K562 (cell line): ENCODE results near the gene CD2. TPM values are rescaled to one million over a fixed set of nuclear protein-coding genes. Genes with fewer than 3 reads are reported as not detected.

Source experiments
- ATAC-seq: fragments of 200-7000 bp; cut with Tn5 transposase; 3 replicates; pipeline ENCODE4 v1.9.1; 2020; ENCODE audit warnings: moderate library complexity
- BruUV-seq: library from RNA; stranded (reverse); fragments of 400-500 nt; replicated peaks from 2 replicates; lab custom pipeline; 2021; lab: Mats Ljungman, UMichigan
- CTCF ChIA-PET: fragments of 300-600 bp; formaldehyde crosslinking; extraction: SDS; loops from one replicate; lab custom pipeline; 2021; ENCODE audit warnings: low intra/inter-chr PET ratio; lab: Yijun Ruan, JAX
- POLR2A ChIA-PET: fragments of 300-600, 350-650 bp; sonication (Branson Sonifier 250); formaldehyde crosslinking; extraction: SDS; loops from one replicate; lab custom pipeline; 2021; ENCODE audit warnings: antibody characterized with exemption, inconsistent platforms; lab: Yijun Ruan, JAX
- DNase-seq, 4 experiments: peaks; one replicate each; pipeline versions ENCODE4 v3.0.0 to v3.0.0-alpha.2; 2011 to 2018; ENCODE audit warnings: low spot score in 3 of 4, mixed read lengths in 3 of 4; ENCODE audit errors: extremely low read depth in 1 of 4
- FAIRE-seq: peaks from 2 replicates; lab custom pipeline; 2011; peaks lifted over from hg19 to GRCh38; lab: Jason Lieb, UNC
- H2AFZ ChIP-seq: 2 replicates; pipeline ENCODE4 v1.6.0; 2011; ENCODE audit warnings: low read depth, low read length, control low read depth, inconsistent platforms
- H3K27ac ChIP-seq: fragments of 200-600 bp; 3 replicates; pipeline ENCODE4 v1.8.0; 2011; ENCODE audit warnings: low read depth, mild to moderate bottlenecking, control low read depth, inconsistent platforms, low read length, moderate library complexity, mixed read lengths; ENCODE audit errors: extremely low read depth
- H3K27me3 ChIP-seq, 2 experiments: fragments of 300-600 bp in 1 of 2; 2 replicates in 1 of 2; 3 replicates in 1 of 2; pipeline versions ENCODE4 v1.6.0 to v1.8.0; 2011; ENCODE audit warnings: inconsistent platforms in 2 of 2, low read length in 2 of 2, mild to moderate bottlenecking in 1 of 2, mixed read lengths in 1 of 2, moderate library complexity in 1 of 2; ENCODE audit not compliant: control insufficient read depth in 2 of 2, insufficient read depth in 2 of 2
- H3K36me3 ChIP-seq: fragments of 300-600 bp; 3 replicates; pipeline ENCODE4 v1.8.0; 2011; ENCODE audit warnings: mild to moderate bottlenecking, low read length, inconsistent platforms; ENCODE audit not compliant: control insufficient read depth, insufficient read depth
- H3K4me1 ChIP-seq, 2 experiments: fragments of 200-600 bp in 1 of 2; replicated peaks in 1 of 2; 2 replicates in 1 of 2; 3 replicates in 1 of 2; pipeline versions ENCODE4 v1.5.1 to v1.8.0; 2011; ENCODE audit warnings: inconsistent platforms in 2 of 2, low read length in 2 of 2, mild to moderate bottlenecking in 1 of 2, mixed read lengths in 1 of 2, moderate library complexity in 1 of 2; ENCODE audit not compliant: control insufficient read depth in 2 of 2, insufficient read depth in 2 of 2
- H3K4me2 ChIP-seq: 2 replicates; pipeline ENCODE4 v1.6.1; 2011; ENCODE audit warnings: low read length, control low read depth, inconsistent platforms, mixed read lengths; ENCODE audit not compliant: insufficient read depth
- H3K4me3 ChIP-seq: fragments of 200-600 bp; sonication (generic), shearing (Covaris generic); 2 replicates; pipeline ENCODE4 v1.5.1; 2016; ENCODE audit warnings: control low read depth, inconsistent platforms
- H3K79me2 ChIP-seq: fragments of 200-600 bp; 3 replicates; pipeline ENCODE4 v1.8.0; 2011; ENCODE audit warnings: low read length, inconsistent platforms; ENCODE audit not compliant: control insufficient read depth, insufficient read depth
- H3K9ac ChIP-seq, 2 experiments: 2 replicates each; pipeline versions ENCODE4 v1.6.0 to v1.6.1; 2011; ENCODE audit warnings: low read depth in 2 of 2, low read length in 2 of 2, control low read depth in 1 of 2, inconsistent platforms in 1 of 2, mild to moderate bottlenecking in 1 of 2, mixed read lengths in 1 of 2; ENCODE audit not compliant: insufficient read depth in 1 of 2
- H3K9me1 ChIP-seq: one replicate; pipeline ENCODE4 v1.6.0; 2011; ENCODE audit warnings: inconsistent platforms, mild to moderate bottlenecking, low read length, moderate library complexity; ENCODE audit not compliant: control insufficient read depth, insufficient read depth
- H3K9me3 ChIP-seq: replicated peaks from 2 replicates; pipeline ENCODE4 v1.5.1; 2011; ENCODE audit warnings: low read depth, low read length, inconsistent platforms; ENCODE audit not compliant: control insufficient read depth, insufficient read depth
- H4K20me1 ChIP-seq: replicated peaks from 2 replicates; pipeline ENCODE4 v1.6.1; 2011; ENCODE audit warnings: low read length, inconsistent platforms, mixed read lengths; ENCODE audit not compliant: control insufficient read depth, insufficient read depth
- C11orf30 ChIP-seq: fragments of 450-650 bp; IDR thresholded peaks from 2 replicates; pipeline ENCODE4 v1.6.1; 2016; ENCODE audit warnings: low read depth, mild to moderate bottlenecking
- MAFG ChIP-seq: fragments of 450-650 bp; conservative IDR thresholded peaks from 2 replicates; pipeline ENCODE4 v1.6.1; 2016; ENCODE audit warnings: missing genetic modification characterization, missing compliant biosample characterization
- SIN3A ChIP-seq, 2 experiments: fragments of 150-350 bp in 1 of 2; IDR thresholded peaks; 2 replicates each; pipeline ENCODE4 v1.6.1; 2011 to 2016; ENCODE audit warnings: borderline replicate concordance in 2 of 2, low read depth in 2 of 2, low read length in 2 of 2, mild to moderate bottlenecking in 2 of 2, moderate library complexity in 2 of 2; ENCODE audit not compliant: control insufficient read depth in 1 of 2
- SMARCC2 ChIP-seq: fragments of 450-650 bp; IDR thresholded peaks from 2 replicates; pipeline ENCODE4 v1.6.1; 2017; ENCODE audit warnings: antibody characterized with exemption, moderate library complexity, mild to moderate bottlenecking, low read depth
- ZNF316 ChIP-seq: fragments of 450-650 bp; IDR thresholded peaks from 2 replicates; pipeline ENCODE4 v1.6.1; 2016
- WGBS: fragments of 100-300 bp; shearing (Covaris generic); methylation state at CpG from one replicate; pipeline ENCODE4 v1.1.6; 2016; ENCODE audit warnings: low coverage, mixed read lengths; ENCODE audit not compliant: insufficient coverage; ENCODE audit errors: missing lambda C conversion rate; 5-methylcytosine and 5-hydroxymethylcytosine counted together
- in situ Hi-C: fragments of 300-500 bp; cut with MboI; formaldehyde crosslinking; loops from 4 replicates; pipeline ENCODE4 v1.15.0; 2018; ENCODE audit warnings: inconsistent platforms, mixed read lengths
- intact Hi-C: fragments of 100-400 bp; cut with micrococcal nuclease; formaldehyde crosslinking; loops from 2 replicates; pipeline ENCODE4 v1.14.2; 2022
- polyA plus RNA-seq, 8 experiments: library from polyadenylated mRNA; depleted of rRNA in 4 of 8; stranded (reverse) in 5 of 8; unstranded in 3 of 8; fragments of >200 nt; fragmentation: Nextera tagmentation in 2 of 8; fragmentation: Illumina TruSeq in 1 of 8; extraction: Ambion mirVana in 2 of 8; extraction: Trizol in 1 of 8; gene quantifications; 2 replicates each; pipeline versions ENCODE4 v1.2.1 to v1.2.3, GENCODE V29; 2011 to 2014; ENCODE audit warnings: inconsistent platforms in 1 of 8, missing spikeins in 1 of 8
- total RNA-seq, 7 experiments: library from RNA; depleted of rRNA in 6 of 7; stranded (reverse); fragments of >200 nt in 6 of 7; fragmentation: Illumina TruSeq in 2 of 7; extraction: Trizol in 2 of 7; gene quantifications; 2 replicates each; pipeline versions ENCODE4 v1.2.1 to v1.2.3, GENCODE V29; 2011 to 2021; ENCODE audit warnings: low replicate concordance in 1 of 7

CD2 gene
- total and polyA plus RNA-seq, 9 of the 15 experiments (the other 6 are each of a cell fraction or from before 2014, with no cell fraction given), result 0.07 to 0.16 TPM; not detected in 7

- Histone ChIP-seq H2AFZ (0 out of 2 replicates have a peak overlapping the region, but pooled peaks have one; percentile 15), H3K4me2 (no peak overlapping the region), H3K36me3 (no peaks in the 10 kb centered on the region), H3K9ac (no peak overlapping the region), H3K4me1 (peaks cover 0 to 6% of the 10 kb centered on the region in 2 experiments; a peak in 1 of 5 replicates), H3K27ac (no peak overlapping the region), H3K9me1 (no peaks in the 10 kb centered on the region), H3K79me2 (no peaks in the 10 kb centered on the region), H3K4me3 (no peak overlapping the region), H3K27me3 (no peaks in the 10 kb centered on the region), H4K20me1 (no peaks in the 10 kb centered on the region), H3K9me3 (peaks cover 5% of the 10 kb centered on the region; the same call in 1 of the 2 replicates)
- WGBS, result 80% methylated on average over 14 of the region's 14 CpGs
- ChIA-PET POLR2A (no interaction called here), CTCF (no interaction called here)
- BruUV-seq, result no TSS peak
- DNase-seq (no peak), FAIRE-seq (no peak), ATAC-seq (no peak)
- no peak for TF ChIP-seq SIN3A (IDR thresholded peaks at IDR 0.05; ENCODE audit: borderline replicate concordance in 2 of 2, control insufficient read depth in 1 of 2, low read depth in 2 of 2, low read length in 2 of 2)
- peak; percentile 77 for TF ChIP-seq ZNF316
- TF ChIP-seq MAFG (tag), result 0 out of 2 replicates have a peak, but pooled peaks have one; percentile 24
- peak; percentile 59; the same call in 1 of the 2 replicates for TF ChIP-seq C11orf30
- no peak for TF ChIP-seq SMARCC2
- intact Hi-C loops, result no loop called here
- in situ Hi-C loops, result no loop called here
These were observed 54.7 kb downstream of the CD2 start for GRCh38 chr1:116808848-116809508.
